Measurements from ENCODE around the gene NEDD9. TPM values are rescaled to one million over a fixed set of nuclear protein-coding genes. Genes with fewer than 3 reads are reported as not detected.

NEDD9 gene
- total and polyA plus RNA-seq, 2 donors (not counting 1 experiment from before 2014, with no cell fraction given), result 33.7 to 35.2 TPM

DNA sequence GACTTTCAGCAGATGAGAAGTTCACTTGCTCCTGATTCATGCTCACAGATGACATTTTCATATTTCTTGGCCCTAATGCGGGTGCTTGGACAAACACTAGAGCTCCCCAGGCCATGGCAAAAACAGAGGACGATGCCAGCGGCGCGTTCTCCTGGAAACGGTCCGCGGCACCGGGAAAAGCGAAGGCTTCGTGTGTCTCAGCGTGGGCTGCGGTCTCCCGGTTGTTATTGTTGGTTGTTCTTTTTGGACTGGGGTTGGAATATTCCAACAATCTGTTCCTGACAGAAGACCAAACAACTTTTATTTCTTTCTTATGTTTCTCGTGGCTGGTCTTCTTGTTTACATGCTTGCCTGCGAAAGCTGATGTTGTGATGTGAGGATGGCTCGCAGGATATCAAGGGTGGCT, 46.8 kb upstream of the NEDD9 start:
- no peak overlapping the region for H3K9ac ChIP-seq (ENCODE audit: insufficient read depth, low read length)
- H3K27ac ChIP-seq (ENCODE audit: insufficient read depth, low read length), result no peak overlapping the region
- H3K27me3 ChIP-seq (ENCODE audit: control insufficient read depth, insufficient read depth, low read length), result no peaks in the 10 kb centered on the region
- peaks cover 11% of the 10 kb centered on the region for H3K4me1 ChIP-seq (ENCODE audit: control insufficient read depth, extremely low read depth, insufficient read depth, low read length)
- no peaks in the 10 kb centered on the region for H3K36me3 ChIP-seq (ENCODE audit: control insufficient read depth, insufficient read depth, low read length)
- no peaks in the 10 kb centered on the region for H3K79me2 ChIP-seq (ENCODE audit: control insufficient read depth, insufficient read depth, low read length)
- H3K4me2 ChIP-seq (ENCODE audit: extremely low read depth, insufficient read depth, low read length), result peak overlapping the region; percentile 56
- no peaks in the 10 kb centered on the region for H4K20me1 ChIP-seq (ENCODE audit: control insufficient read depth, extremely low read depth, insufficient read depth, low read length)
- peak overlapping the region; percentile 17 for H2AFZ ChIP-seq (ENCODE audit: low read length)
- TF ChIP-seq, protein P1, sequence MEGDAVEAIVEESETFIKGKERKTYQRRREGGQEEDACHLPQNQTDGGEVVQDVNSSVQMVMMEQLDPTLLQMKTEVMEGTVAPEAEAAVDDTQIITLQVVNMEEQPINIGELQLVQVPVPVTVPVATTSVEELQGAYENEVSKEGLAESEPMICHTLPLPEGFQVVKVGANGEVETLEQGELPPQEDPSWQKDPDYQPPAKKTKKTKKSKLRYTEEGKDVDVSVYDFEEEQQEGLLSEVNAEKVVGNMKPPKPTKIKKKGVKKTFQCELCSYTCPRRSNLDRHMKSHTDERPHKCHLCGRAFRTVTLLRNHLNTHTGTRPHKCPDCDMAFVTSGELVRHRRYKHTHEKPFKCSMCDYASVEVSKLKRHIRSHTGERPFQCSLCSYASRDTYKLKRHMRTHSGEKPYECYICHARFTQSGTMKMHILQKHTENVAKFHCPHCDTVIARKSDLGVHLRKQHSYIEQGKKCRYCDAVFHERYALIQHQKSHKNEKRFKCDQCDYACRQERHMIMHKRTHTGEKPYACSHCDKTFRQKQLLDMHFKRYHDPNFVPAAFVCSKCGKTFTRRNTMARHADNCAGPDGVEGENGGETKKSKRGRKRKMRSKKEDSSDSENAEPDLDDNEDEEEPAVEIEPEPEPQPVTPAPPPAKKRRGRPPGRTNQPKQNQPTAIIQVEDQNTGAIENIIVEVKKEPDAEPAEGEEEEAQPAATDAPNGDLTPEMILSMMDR (conservative IDR thresholded peaks at IDR 0.05 in 1 of 2, IDR thresholded peaks at IDR 0.05 in 1 of 2; ENCODE audit: low read depth in 1 of 2, low read length in 2 of 2), result no peak
- TF ChIP-seq EZH2 (IDR thresholded peaks at IDR 0.05; ENCODE audit: low read length, missing control alignments), result no peak
- peak overlapping the region in 1 of 4 experiments; percentile 25 for H3K4me3 ChIP-seq (replicated peaks in 1 of 4; ENCODE audit: control extremely low read depth in 1 of 4, insufficient read depth in 1 of 4, low read depth in 3 of 4, low read length in 4 of 4)
- peak in 1 of 2 donors; percentile 37 for DNase-seq (ENCODE audit: low read depth in 2 of 2)
- H3K9me3 ChIP-seq (ENCODE audit: control insufficient read depth, insufficient read depth, low read depth, low read length), result no peaks in the 10 kb centered on the region

DNA sequence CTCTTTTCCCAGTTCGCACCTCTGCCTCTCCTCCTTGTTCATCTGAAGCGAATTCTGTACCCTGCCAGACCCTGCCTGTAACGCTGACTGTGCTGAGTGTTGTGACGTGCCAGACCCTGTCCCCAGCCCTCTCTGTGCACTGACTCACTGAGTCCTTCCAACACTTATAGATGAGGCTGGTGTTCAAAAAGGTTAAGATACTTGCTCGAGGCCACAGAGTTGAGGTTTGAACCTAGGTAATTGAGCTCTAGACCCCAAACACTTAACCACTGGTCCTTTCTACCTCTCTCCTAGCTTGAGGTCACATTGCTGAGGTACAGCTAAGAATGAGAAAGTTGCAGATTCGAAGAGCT, 45.7 kb upstream of the NEDD9 start:
- Histone ChIP-seq H2AFZ (ENCODE audit: low read length) (no peak overlapping the region), H4K20me1 (ENCODE audit: control insufficient read depth, extremely low read depth, insufficient read depth, low read length) (no peaks in the 10 kb centered on the region), H3K79me2 (ENCODE audit: control insufficient read depth, insufficient read depth, low read length) (no peaks in the 10 kb centered on the region), H3K36me3 (ENCODE audit: control insufficient read depth, insufficient read depth, low read length) (no peaks in the 10 kb centered on the region), H3K9me3 (ENCODE audit: control insufficient read depth, insufficient read depth, low read depth, low read length) (no peaks in the 10 kb centered on the region), H3K9ac (ENCODE audit: insufficient read depth, low read length) (no peak overlapping the region), H3K4me2 (ENCODE audit: extremely low read depth, insufficient read depth, low read length) (no peak overlapping the region), H3K27me3 (ENCODE audit: control insufficient read depth, insufficient read depth, low read length) (no peaks in the 10 kb centered on the region), H3K4me1 (ENCODE audit: control insufficient read depth, extremely low read depth, insufficient read depth, low read length) (peaks cover 11% of the 10 kb centered on the region), H3K4me3 (replicated peaks in 1 of 4; ENCODE audit: control extremely low read depth in 1 of 4, insufficient read depth in 1 of 4, low read depth in 3 of 4, low read length in 4 of 4) (no peak overlapping the region), H3K27ac (ENCODE audit: insufficient read depth, low read length) (no peak overlapping the region)
- no peak for DNase-seq (ENCODE audit: low read depth in 2 of 2)
- TF ChIP-seq EZH2 (IDR thresholded peaks at IDR 0.05; ENCODE audit: low read length, missing control alignments), result no peak
- TF ChIP-seq, protein P1 (conservative IDR thresholded peaks at IDR 0.05 in 1 of 2, IDR thresholded peaks at IDR 0.05 in 1 of 2; ENCODE audit: low read depth in 1 of 2, low read length in 2 of 2), result no peak

DNA sequence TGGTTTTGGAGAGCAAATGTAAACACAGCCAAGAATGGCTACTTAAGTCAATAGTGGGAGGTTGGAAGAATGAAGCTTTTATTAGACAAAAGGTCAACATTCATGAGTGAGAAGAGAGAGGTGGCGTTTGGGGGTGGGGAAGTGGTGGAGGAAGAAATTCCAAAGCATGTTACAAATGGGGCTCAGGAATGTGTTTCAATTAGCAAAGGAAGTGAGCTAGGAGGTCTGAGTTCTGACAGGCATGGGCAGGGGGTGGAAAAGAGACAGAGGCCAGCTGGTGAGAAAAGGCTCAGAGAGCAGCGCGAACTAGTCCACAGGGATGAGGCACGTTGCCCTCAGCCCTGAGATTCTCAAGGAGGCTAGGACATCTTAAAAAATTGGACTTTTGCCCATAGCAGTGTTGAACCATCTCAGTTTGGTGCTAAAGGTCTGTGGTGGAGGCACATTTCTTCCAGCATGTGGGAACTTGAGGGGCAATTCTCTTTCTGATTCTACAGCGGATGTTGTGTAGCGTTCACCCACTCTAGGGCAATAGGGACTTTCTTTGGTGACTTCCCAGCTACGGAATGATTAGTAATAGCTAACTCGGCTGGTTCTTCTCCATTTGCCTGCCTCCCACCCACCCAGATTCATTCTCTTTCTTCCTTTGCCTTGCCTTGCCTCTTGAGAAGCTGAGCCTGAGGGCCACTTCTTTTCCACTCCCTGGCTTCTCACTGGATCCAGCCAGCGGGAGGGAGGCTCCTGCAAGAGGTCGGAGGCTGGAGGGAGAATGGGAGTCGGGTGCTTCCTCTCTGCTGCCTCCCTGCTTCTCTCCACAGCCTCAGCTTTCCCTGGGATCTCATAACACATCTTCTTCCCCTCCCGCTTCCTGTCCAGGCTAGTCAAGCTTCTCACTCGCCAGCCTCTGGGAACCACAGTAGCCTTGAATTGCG, 45.1 kb upstream of the NEDD9 start:
- no peak overlapping the region for H3K9ac ChIP-seq (ENCODE audit: insufficient read depth, low read length)
- peaks cover 14% of the 10 kb centered on the region for H3K4me1 ChIP-seq (ENCODE audit: control insufficient read depth, extremely low read depth, insufficient read depth, low read length)
- no peaks in the 10 kb centered on the region for H3K9me3 ChIP-seq (ENCODE audit: control insufficient read depth, insufficient read depth, low read depth, low read length)
- H3K27ac ChIP-seq (ENCODE audit: insufficient read depth, low read length), result peak overlapping the region; percentile 36
- no peaks in the 10 kb centered on the region for H4K20me1 ChIP-seq (ENCODE audit: control insufficient read depth, extremely low read depth, insufficient read depth, low read length)
- H3K4me3 ChIP-seq (replicated peaks in 1 of 4; ENCODE audit: control extremely low read depth in 1 of 4, insufficient read depth in 1 of 4, low read depth in 3 of 4, low read length in 4 of 4), result no peak overlapping the region
- H3K27me3 ChIP-seq (ENCODE audit: control insufficient read depth, insufficient read depth, low read length), result no peaks in the 10 kb centered on the region
- no peaks in the 10 kb centered on the region for H3K79me2 ChIP-seq (ENCODE audit: control insufficient read depth, insufficient read depth, low read length)
- H3K4me2 ChIP-seq (ENCODE audit: extremely low read depth, insufficient read depth, low read length), result no peak overlapping the region
- TF ChIP-seq, protein P1 (conservative IDR thresholded peaks at IDR 0.05 in 1 of 2, IDR thresholded peaks at IDR 0.05 in 1 of 2; ENCODE audit: low read depth in 1 of 2, low read length in 2 of 2), result no peak
- TF ChIP-seq EZH2 (IDR thresholded peaks at IDR 0.05; ENCODE audit: low read length, missing control alignments), result no peak
- H3K36me3 ChIP-seq (ENCODE audit: control insufficient read depth, insufficient read depth, low read length), result no peaks in the 10 kb centered on the region
- DNase-seq (ENCODE audit: low read depth in 2 of 2), result peak; percentile 64 to 95
- no peak overlapping the region for H2AFZ ChIP-seq (ENCODE audit: low read length)

Data from fibroblast of lung (primary cell).